K562 (cell line): ENCODE results near the gene ANKMY1. TPM values are rescaled to one million over a fixed set of nuclear protein-coding genes. Genes with fewer than 3 reads are reported as not detected.

Source experiments
- ATF1 ChIP-seq, 2 experiments: fragments of 450-650 bp in 1 of 2; IDR thresholded peaks; 2 replicates each; pipeline ENCODE4 v1.6.1; 2016; ENCODE audit warnings: missing compliant biosample characterization in 1 of 2, missing genetic modification characterization in 1 of 2
- ESRRA ChIP-seq: fragments of 450-650 bp; IDR thresholded peaks from 2 replicates; pipeline ENCODE4 v1.6.1; 2014; ENCODE audit warnings: low read depth, mild to moderate bottlenecking, moderate library complexity, borderline replicate concordance
- FIP1L1 ChIP-seq: fragments of 200-400 bp; formaldehyde crosslinking; IDR thresholded peaks from 2 replicates; pipeline ENCODE4 v1.6.1; 2018; ENCODE audit warnings: mild to moderate bottlenecking, low read depth, low read length; ENCODE audit not compliant: poor library complexity, severe bottlenecking
- LARP7 ChIP-seq: fragments of 450-650 bp; IDR thresholded peaks from 2 replicates; pipeline ENCODE4 v1.6.1; 2016
- MXI1 ChIP-seq: IDR thresholded peaks from 2 replicates; pipeline ENCODE4 v1.6.1; 2011; ENCODE audit warnings: low read depth, mild to moderate bottlenecking, improper control_type of control experiment, low read length
- SMARCA4 ChIP-seq: fragments of 450-650 bp; IDR thresholded peaks from 2 replicates; pipeline ENCODE4 v1.6.1; 2016
- SUPT5H ChIP-seq: fragments of 450-650 bp; IDR thresholded peaks from 2 replicates; pipeline ENCODE4 v1.6.1; 2016
- TEAD4 ChIP-seq, 2 experiments: sonication (generic) in 1 of 2; formaldehyde crosslinking in 1 of 2; IDR thresholded peaks; 2 replicates each; pipeline versions ENCODE4 v1.6.1 to v1.8.0; 2012 to 2022; ENCODE audit warnings: borderline replicate concordance in 1 of 2, inconsistent platforms in 1 of 2, low read length in 1 of 2, mild to moderate bottlenecking in 1 of 2, missing genetic modification reagents in 1 of 2
- polyA plus RNA-seq, 8 experiments: library from polyadenylated mRNA; depleted of rRNA in 4 of 8; stranded (reverse) in 5 of 8; unstranded in 3 of 8; fragments of >200 nt; fragmentation: Nextera tagmentation in 2 of 8; fragmentation: Illumina TruSeq in 1 of 8; extraction: Ambion mirVana in 2 of 8; extraction: Trizol in 1 of 8; gene quantifications; 2 replicates each; pipeline versions ENCODE4 v1.2.1 to v1.2.3, GENCODE V29; 2011 to 2014; ENCODE audit warnings: inconsistent platforms in 1 of 8, missing spikeins in 1 of 8
- total RNA-seq, 7 experiments: library from RNA; depleted of rRNA in 6 of 7; stranded (reverse); fragments of >200 nt in 6 of 7; fragmentation: Illumina TruSeq in 2 of 7; extraction: Trizol in 2 of 7; gene quantifications; 2 replicates each; pipeline versions ENCODE4 v1.2.1 to v1.2.3, GENCODE V29; 2011 to 2021; ENCODE audit warnings: low replicate concordance in 1 of 7
- TF ChIP-seq, protein P1 (sequence below): sonication (generic); formaldehyde crosslinking; IDR thresholded peaks from 2 replicates; pipeline ENCODE4 v1.8.0; 2023; ENCODE audit warnings: mild to moderate bottlenecking, missing genetic modification reagents

Gene ANKMY1
- total and polyA plus RNA-seq, 9 of the 15 experiments (the other 6 are each of a cell fraction or from before 2014, with no cell fraction given): 0.75 to 15.1 (median 11.7) TPM

DNA sequence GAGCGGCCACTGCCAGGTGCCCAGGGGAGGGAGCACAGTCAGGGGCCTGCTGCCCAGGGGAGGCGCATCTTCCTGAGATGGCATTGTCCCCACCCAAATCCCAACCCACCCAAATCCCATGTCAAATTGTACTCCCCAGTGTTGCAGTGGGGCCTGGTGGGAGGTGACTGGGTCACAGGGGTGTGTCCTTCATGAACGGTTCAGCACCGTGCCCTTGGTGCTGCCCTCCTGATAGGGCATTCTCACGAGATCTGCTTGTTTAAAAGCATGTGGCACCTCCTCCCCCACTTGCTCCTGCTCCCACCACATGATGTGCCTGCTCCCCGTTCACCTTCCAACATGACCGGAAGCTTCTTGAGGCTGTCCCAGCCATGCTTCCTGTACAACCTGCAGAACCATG is 27.6 kb downstream of the ANKMY1 start (continued):
- TF ChIP-seq, protein P1, sequence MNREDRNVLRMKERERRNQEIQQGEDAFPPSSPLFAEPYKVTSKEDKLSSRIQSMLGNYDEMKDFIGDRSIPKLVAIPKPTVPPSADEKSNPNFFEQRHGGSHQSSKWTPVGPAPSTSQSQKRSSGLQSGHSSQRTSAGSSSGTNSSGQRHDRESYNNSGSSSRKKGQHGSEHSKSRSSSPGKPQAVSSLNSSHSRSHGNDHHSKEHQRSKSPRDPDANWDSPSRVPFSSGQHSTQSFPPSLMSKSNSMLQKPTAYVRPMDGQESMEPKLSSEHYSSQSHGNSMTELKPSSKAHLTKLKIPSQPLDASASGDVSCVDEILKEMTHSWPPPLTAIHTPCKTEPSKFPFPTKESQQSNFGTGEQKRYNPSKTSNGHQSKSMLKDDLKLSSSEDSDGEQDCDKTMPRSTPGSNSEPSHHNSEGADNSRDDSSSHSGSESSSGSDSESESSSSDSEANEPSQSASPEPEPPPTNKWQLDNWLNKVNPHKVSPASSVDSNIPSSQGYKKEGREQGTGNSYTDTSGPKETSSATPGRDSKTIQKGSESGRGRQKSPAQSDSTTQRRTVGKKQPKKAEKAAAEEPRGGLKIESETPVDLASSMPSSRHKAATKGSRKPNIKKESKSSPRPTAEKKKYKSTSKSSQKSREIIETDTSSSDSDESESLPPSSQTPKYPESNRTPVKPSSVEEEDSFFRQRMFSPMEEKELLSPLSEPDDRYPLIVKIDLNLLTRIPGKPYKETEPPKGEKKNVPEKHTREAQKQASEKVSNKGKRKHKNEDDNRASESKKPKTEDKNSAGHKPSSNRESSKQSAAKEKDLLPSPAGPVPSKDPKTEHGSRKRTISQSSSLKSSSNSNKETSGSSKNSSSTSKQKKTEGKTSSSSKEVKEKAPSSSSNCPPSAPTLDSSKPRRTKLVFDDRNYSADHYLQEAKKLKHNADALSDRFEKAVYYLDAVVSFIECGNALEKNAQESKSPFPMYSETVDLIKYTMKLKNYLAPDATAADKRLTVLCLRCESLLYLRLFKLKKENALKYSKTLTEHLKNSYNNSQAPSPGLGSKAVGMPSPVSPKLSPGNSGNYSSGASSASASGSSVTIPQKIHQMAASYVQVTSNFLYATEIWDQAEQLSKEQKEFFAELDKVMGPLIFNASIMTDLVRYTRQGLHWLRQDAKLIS: no peak
- TF ChIP-seq FIP1L1 (no peak), ATF1 (CRISPR knock-in tag; IDR thresholded peaks at IDR 0.05) (no peak), ATF1 (tag; IDR thresholded peaks at IDR 0.05) (no peak), LARP7 (no peak), TEAD4 (IDR thresholded peaks at IDR 0.05; ENCODE audit: low read length) (no peak), TEAD4 (CRISPR knock-in tag; IDR thresholded peaks at IDR 0.05; ENCODE audit: borderline replicate concordance) (no peak), ESRRA (no peak), MXI1 (no peak), SMARCA4 (no peak), SUPT5H (no peak)
